ENCODE results near the gene PVALEF.

The PVALEF gene

GRCh38 chr17:81129289-81129688 is 36.0 kb upstream of the PVALEF start:
- DNase-seq, result no peak

GRCh38 chr17:81129711-81130367 is 35.5 kb upstream of the PVALEF start:
- DNase-seq, result no peak

DNA sequence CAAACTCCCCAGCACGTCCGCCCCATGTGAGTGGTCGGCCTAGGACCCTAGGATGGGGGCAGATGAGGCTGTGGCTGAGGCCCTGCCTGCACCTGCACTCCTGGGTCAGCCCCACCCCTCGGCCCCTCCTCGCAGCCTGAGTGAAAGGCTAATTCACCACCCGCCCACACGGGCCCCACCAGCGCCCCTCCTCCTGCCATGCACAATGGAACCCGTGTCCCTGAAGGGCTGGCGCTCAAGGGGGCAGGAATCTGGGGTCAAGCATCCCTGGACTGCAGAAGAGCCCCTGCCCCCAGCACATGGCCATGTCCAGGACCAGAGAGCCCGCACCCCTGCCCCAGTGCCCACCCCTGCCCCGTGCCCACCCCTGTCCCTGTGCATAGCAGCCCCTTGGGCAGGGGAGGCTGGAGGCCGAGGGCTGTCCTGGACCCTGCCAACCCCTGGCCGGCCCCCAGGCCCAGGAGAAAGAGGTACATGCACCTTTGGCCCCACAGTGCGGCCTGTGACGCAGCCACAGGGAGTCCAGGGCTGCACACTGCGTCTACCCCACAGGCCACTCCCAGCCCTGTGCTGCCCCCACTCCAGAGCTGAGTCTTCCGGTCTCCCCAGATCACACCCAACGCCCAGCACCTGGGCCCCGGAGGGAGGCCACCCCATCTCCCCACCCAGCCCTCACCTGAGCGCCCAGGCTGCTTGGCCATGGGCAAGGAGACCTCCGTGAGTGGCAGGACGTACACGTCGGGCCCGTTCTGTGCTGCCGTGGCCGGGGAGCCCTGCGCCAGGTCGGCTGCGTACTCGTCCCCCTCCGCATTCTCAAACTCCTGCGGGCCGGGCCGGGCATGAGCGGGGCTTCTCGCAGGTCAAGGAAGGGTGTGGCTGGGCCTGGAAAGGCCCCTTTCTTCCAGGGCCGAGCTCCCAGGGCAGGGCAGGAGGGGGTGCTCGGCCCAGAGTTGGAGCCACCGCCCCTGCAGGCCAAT is 34.6 kb upstream of the PVALEF start:
- no peak for DNase-seq

- DNase-seq, result no peak
Observed at GRCh38 chr17:81131486-81132196, 33.7 kb upstream of the PVALEF start.

- peak; percentile 23 for DNase-seq
Observed at GRCh38 chr17:81132197-81132540, 33.1 kb upstream of the PVALEF start.

DNA sequence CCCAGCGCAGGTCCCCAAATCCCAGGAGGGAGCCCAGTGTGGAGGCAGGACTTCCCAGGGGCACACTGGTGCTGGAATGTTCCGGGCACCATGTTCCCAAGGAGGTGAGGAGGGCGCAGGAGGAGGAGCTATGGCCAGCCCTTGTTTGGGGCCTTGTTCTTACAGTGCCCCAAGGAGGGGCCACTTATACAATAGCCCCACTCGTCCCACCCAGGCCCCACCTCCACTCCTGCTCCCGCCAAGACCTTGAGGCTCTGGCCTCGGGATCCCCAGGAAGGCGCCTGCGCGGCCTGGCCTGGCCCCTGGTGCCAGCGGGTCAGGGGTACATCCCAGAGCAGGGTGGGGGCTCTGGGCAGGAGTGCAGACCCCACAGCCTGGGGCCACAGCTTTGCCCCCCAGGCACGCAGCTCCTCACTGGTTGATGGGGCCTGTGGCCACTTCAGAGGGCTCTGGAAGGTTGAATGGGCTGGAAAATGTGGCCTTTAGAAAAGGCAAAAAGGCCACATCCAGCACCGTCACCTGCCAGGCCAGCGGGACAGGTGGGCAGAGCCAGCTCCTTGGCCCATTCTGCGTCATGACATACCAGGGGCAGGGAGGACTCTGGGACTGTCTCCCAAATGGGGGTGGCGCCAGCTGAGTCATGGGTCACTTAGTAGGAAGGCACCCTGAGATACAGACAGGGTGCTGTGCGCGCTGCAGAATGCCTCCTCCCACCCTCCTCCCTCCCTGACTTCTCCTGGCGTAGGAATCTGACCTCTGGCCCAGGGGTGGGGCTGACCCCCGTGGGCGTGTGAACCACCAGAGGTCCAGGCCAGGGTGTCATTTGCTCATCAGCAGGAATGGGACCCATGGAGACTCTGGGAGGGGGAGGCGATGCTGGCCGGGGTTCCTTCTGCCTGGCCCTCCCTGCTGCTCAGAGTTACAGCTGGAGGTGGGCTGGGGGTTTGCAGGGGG is 32.3 kb upstream of the PVALEF start:
- DNase-seq, result no peak

GRCh38 chr17:81134064-81134781 is 31.1 kb upstream of the PVALEF start:
- DNase-seq, result no peak

GRCh38 chr17:81135505-81136278 is 29.6 kb upstream of the PVALEF start:
- peak; percentile 30 for DNase-seq

- no peak for DNase-seq
Observed at GRCh38 chr17:81136366-81136765, 28.9 kb upstream of the PVALEF start.

DNA sequence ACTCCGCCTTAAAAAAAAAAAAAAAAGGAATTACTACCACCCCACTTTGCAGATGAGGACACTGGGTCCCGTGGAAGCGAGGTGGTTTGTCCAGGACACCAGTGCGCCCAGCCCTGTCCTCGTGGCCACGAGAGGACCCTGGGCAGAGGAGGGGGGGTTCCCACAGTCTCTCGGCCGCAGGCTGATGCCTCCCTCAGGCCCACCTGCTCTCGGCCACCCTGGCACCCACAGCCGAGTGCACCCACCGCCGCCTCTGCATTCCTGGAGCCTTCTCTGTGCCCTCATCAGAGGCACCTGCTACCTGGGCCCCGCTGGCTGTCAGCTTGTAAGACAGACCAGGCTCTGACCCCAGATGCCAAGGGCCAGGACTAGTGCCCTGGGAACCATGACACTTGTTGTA is 28.1 kb upstream of the PVALEF start:
- DNase-seq, result no peak

- DNase-seq, result no peak
Observed at GRCh38 chr17:81138083-81138482, 27.2 kb upstream of the PVALEF start.

- no peak for DNase-seq
Observed at GRCh38 chr17:81138500-81138899, 26.8 kb upstream of the PVALEF start.

DNA sequence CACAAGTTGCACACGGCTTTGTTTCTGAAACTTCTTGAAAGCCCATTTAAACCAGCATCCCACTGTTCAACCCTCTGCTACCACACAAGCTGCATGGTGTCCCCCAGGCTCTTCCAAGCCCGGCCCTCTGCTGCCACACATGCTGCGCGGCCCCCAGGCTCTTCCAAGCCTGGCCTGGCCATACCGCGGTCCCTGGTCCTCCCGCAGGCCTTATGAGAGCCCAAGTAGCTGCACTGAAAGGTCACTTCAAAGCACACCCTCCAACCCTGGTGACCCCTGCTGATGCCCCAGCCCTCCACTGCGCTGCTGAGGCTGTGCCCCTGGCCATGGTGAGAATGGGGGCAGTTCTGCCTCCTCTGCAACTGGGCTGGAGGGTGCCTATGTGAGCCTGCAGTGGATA is 25.9 kb upstream of the PVALEF start:
- DNase-seq, result no peak

- DNase-seq, result no peak
Observed at GRCh38 chr17:81140018-81140417, 25.3 kb upstream of the PVALEF start.

GRCh38 chr17:81140695-81141094 is 24.6 kb upstream of the PVALEF start:
- no peak for DNase-seq

- DNase-seq, result peak; percentile 53
Observed at GRCh38 chr17:81142301-81143199, 22.8 kb upstream of the PVALEF start.

GRCh38 chr17:81143200-81143527 is 22.1 kb upstream of the PVALEF start:
- DNase-seq, result no peak

- DNase-seq, result no peak
Observed at GRCh38 chr17:81143717-81144422, 21.4 kb upstream of the PVALEF start.

- DNase-seq, result no peak
Observed at GRCh38 chr17:81144423-81144781, 20.9 kb upstream of the PVALEF start.

Data from SHP77 treated with DMSO at 0.1 percent for 48 hours (cell line).